Measurements from ENCODE around the gene CDC14B.

- TF ChIP-seq FOXM1 (IDR thresholded peaks at IDR 0.05; ENCODE audit: borderline replicate concordance, low read depth) (no peak), REST (IDR thresholded peaks at IDR 0.05; ENCODE audit: low read depth) (no peak), MAX (IDR thresholded peaks at IDR 0.05) (no peak)
Observed at GRCh38 chr9:96485280-96485679, 134.4 kb downstream of the CDC14B start.
